SW 1271 (cell line): ENCODE results near the gene CDK19.
"Not testable (repeated sequence)": the region's sequence is repeated elsewhere in the genome, so short reads cannot be mapped to it uniquely, and the experiment has no call there.

Experiments used
- DNase-seq, 2 experiments: peaks; one replicate each; lab custom pipeline; 2025; lab: John Stamatoyannopoulos, UW

Gene CDK19

GRCh38 chr6:110813338-110814101 lies 1.7 kb downstream of the CDK19 start:
- no peak for DNase-seq

GRCh38 chr6:110812719-110813118 lies 2.5 kb downstream of the CDK19 start:
- no peak for DNase-seq

- no peak for DNase-seq
Observed at GRCh38 chr6:110810896-110811586, 4.2 kb downstream of the CDK19 start.

GRCh38 chr6:110809792-110810191 lies 5.5 kb downstream of the CDK19 start:
- DNase-seq: no peak

- DNase-seq: not testable (repeated sequence)
Observed at GRCh38 chr6:110802175-110802574, 13.1 kb downstream of the CDK19 start.

GRCh38 chr6:110800839-110801196 lies 14.5 kb downstream of the CDK19 start:
- DNase-seq: no peak

GRCh38 chr6:110800196-110800838 lies 15.0 kb downstream of the CDK19 start:
- no peak for DNase-seq

- no peak for DNase-seq
Observed at GRCh38 chr6:110799655-110800054, 15.6 kb downstream of the CDK19 start.

GRCh38 chr6:110799189-110799588 lies 16.1 kb downstream of the CDK19 start:
- no peak for DNase-seq

- no peak for DNase-seq
Observed at GRCh38 chr6:110795271-110795670, 20.0 kb downstream of the CDK19 start.

- DNase-seq: no peak
Observed at GRCh38 chr6:110786696-110787095, 28.6 kb downstream of the CDK19 start.

GRCh38 chr6:110786271-110786670 lies 29.0 kb downstream of the CDK19 start:
- DNase-seq: no peak

- no peak for DNase-seq
Observed at GRCh38 chr6:110784610-110784979, 30.7 kb downstream of the CDK19 start.

- DNase-seq: no peak
Observed at GRCh38 chr6:110781522-110782214, 33.6 kb downstream of the CDK19 start.

- DNase-seq: no peak
Observed at GRCh38 chr6:110778333-110778732, 36.9 kb downstream of the CDK19 start.

GRCh38 chr6:110777636-110778035 lies 37.6 kb downstream of the CDK19 start:
- DNase-seq: no peak

GRCh38 chr6:110776413-110776812 lies 38.9 kb downstream of the CDK19 start:
- DNase-seq: no peak

- no peak for DNase-seq
Observed at GRCh38 chr6:110769923-110770322, 45.3 kb downstream of the CDK19 start.

GRCh38 chr6:110768057-110768456 lies 47.2 kb downstream of the CDK19 start:
- DNase-seq: no peak

GRCh38 chr6:110761371-110761770 lies 53.9 kb downstream of the CDK19 start:
- no peak for DNase-seq

- no peak for DNase-seq
Observed at GRCh38 chr6:110760589-110760988, 54.7 kb downstream of the CDK19 start.

- not testable (repeated sequence) for DNase-seq
Observed at GRCh38 chr6:110760098-110760497, 55.2 kb downstream of the CDK19 start.

GRCh38 chr6:110757926-110758325 lies 57.3 kb downstream of the CDK19 start:
- DNase-seq: no peak
